Measurements from ENCODE around the gene P4HA2.

GRCh38 chr5:132147663-132148062 lies 80.0 kb downstream of the P4HA2 start:
- TF ChIP-seq ZNF565 (CRISPR knock-in tag; conservative IDR thresholded peaks at IDR 0.05; ENCODE audit: low read depth) (no peak), ISL1 (CRISPR knock-in tag; IDR thresholded peaks at IDR 0.05) (no peak), ARNTL (CRISPR knock-in tag; IDR thresholded peaks at IDR 0.05; ENCODE audit: borderline replicate concordance, low read depth) (no peak)

Measured in SK-N-SH treated with all-trans-retinoic acid at 6 μM for 48 hours (cell line).